KMS-11 (cell line): ENCODE results near the gene TDRD3.

ENCODE experiments used
- H2AFZ ChIP-seq: fragments of 200-600 bp; sonication (generic); 2 replicates; pipeline ENCODE4 v1.6.1; 2016; ENCODE audit warnings: antibody characterized with exemption, mixed run types, low read depth
- H3K27ac ChIP-seq: fragments of 200-600 bp; sonication (generic); 2 replicates; pipeline ENCODE4 v1.6.1; 2016; ENCODE audit warnings: mild to moderate bottlenecking, mixed run types
- H3K27me3 ChIP-seq: fragments of 200-600 bp; sonication (generic); 2 replicates; pipeline ENCODE4 v1.6.1; 2017; ENCODE audit warnings: mild to moderate bottlenecking, low read depth, mixed run types, moderate library complexity; ENCODE audit not compliant: insufficient read depth
- H3K36me3 ChIP-seq: fragments of 200-600 bp; sonication (generic); 2 replicates; pipeline ENCODE4 v1.6.1; 2017; ENCODE audit warnings: mild to moderate bottlenecking, mixed run types; ENCODE audit not compliant: insufficient read depth
- H3K4me1 ChIP-seq: fragments of 200-600 bp; sonication (generic); 2 replicates; pipeline ENCODE4 v1.6.1; 2016; ENCODE audit warnings: mild to moderate bottlenecking, low read depth, mixed run types; ENCODE audit not compliant: poor library complexity, severe bottlenecking
- H3K4me2 ChIP-seq: fragments of 200-600 bp; sonication (generic); 2 replicates; pipeline ENCODE4 v1.7.0; 2016; ENCODE audit warnings: mild to moderate bottlenecking, mixed run types
- H3K4me3 ChIP-seq: fragments of 200-600 bp; sonication (generic); IDR thresholded peaks from 2 replicates; pipeline ENCODE4 v1.6.1; 2017; ENCODE audit warnings: low read depth, low read length, mixed read lengths; ENCODE audit not compliant: insufficient read depth
- H3K79me2 ChIP-seq: fragments of 200-600 bp; sonication (generic); 2 replicates; pipeline ENCODE4 v1.6.1; 2016; ENCODE audit warnings: low read depth, mixed run types; ENCODE audit not compliant: insufficient read depth
- H3K9ac ChIP-seq: fragments of 200-600 bp; sonication (generic); 2 replicates; pipeline ENCODE4 v1.6.1; 2016; ENCODE audit warnings: mild to moderate bottlenecking, mixed run types
- H4K20me1 ChIP-seq: fragments of 200-600 bp; sonication (generic); 2 replicates; pipeline ENCODE4 v1.6.1; 2016; ENCODE audit warnings: mild to moderate bottlenecking, mixed run types; ENCODE audit not compliant: insufficient read depth
- TF ChIP-seq, protein P1 (sequence below): fragments of 200-600 bp; sonication (generic); conservative IDR thresholded peaks from 2 replicates; pipeline ENCODE4 v1.6.1; 2017; ENCODE audit warnings: low read depth, mild to moderate bottlenecking, antibody characterized with exemption, low read length, moderate library complexity, mixed read lengths

Gene TDRD3

DNA sequence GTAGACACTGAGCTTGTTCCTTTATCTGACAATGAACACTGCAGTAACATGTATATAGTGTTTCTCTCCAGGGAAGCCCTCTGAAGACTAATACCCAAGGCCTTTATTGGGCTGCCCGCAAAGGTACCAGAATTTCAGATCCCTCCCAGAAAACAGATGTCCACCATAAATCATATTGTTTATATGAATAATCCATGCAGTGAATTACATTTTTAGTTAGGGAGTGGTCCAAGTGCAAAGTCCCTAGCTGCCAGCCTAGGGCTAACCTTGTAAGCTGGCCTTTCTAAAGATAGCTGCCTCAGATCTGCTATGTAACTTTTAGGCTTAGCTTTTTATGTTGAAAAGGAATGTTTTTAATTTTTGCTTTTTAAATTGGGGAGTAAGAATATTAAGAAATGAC lies 44.7 kb downstream of the TDRD3 start:
- TF ChIP-seq, protein P1, sequence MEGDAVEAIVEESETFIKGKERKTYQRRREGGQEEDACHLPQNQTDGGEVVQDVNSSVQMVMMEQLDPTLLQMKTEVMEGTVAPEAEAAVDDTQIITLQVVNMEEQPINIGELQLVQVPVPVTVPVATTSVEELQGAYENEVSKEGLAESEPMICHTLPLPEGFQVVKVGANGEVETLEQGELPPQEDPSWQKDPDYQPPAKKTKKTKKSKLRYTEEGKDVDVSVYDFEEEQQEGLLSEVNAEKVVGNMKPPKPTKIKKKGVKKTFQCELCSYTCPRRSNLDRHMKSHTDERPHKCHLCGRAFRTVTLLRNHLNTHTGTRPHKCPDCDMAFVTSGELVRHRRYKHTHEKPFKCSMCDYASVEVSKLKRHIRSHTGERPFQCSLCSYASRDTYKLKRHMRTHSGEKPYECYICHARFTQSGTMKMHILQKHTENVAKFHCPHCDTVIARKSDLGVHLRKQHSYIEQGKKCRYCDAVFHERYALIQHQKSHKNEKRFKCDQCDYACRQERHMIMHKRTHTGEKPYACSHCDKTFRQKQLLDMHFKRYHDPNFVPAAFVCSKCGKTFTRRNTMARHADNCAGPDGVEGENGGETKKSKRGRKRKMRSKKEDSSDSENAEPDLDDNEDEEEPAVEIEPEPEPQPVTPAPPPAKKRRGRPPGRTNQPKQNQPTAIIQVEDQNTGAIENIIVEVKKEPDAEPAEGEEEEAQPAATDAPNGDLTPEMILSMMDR = no peak
- no peaks in the 10 kb centered on the region for H3K36me3 ChIP-seq
- H2AFZ ChIP-seq = no peak overlapping the region
- H3K4me1 ChIP-seq = no peaks in the 10 kb centered on the region
- H3K4me3 ChIP-seq = no peak overlapping the region
- H4K20me1 ChIP-seq = no peaks in the 10 kb centered on the region
- no peaks in the 10 kb centered on the region for H3K79me2 ChIP-seq
- H3K4me2 ChIP-seq = no peak overlapping the region
- H3K9ac ChIP-seq = no peak overlapping the region
- H3K27me3 ChIP-seq = no peaks in the 10 kb centered on the region
- H3K27ac ChIP-seq = no peak overlapping the region

DNA sequence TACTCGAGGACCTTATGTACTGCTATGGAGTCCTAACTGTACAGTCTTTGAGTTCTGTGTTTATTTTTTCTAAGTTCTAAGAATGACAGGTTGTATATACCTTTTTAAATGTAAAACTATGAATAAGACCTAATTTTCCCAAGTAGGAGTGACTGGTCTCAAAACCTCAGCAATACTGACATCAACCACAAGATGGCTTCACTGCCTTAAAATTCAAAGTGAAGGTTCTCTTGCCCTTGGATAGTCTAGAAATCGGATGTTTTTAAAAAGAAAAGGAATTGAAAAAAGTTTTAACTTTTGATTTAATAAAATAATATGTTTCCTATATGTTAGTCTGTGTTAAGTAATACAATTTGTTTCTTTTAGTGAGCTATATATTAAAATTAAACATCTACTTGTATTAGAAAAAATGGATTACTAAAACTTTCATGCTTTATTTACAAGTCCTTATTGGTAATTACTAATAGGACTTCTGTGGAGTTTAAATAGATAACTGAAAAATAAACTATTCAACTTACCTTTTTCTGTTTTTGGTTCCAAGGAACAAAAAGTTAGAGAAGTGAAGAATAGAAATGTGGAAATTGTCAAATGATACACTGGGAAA lies 52.0 kb downstream of the TDRD3 start:
- TF ChIP-seq, protein P1 = peak; percentile 60
- H2AFZ ChIP-seq = no peak overlapping the region
- no peak overlapping the region for H3K4me2 ChIP-seq
- no peaks in the 10 kb centered on the region for H3K79me2 ChIP-seq
- no peaks in the 10 kb centered on the region for H3K36me3 ChIP-seq
- no peaks in the 10 kb centered on the region for H3K27me3 ChIP-seq
- H3K4me3 ChIP-seq = no peak overlapping the region
- H4K20me1 ChIP-seq = no peaks in the 10 kb centered on the region
- no peak overlapping the region for H3K9ac ChIP-seq
- no peak overlapping the region for H3K27ac ChIP-seq
- no peaks in the 10 kb centered on the region for H3K4me1 ChIP-seq

DNA sequence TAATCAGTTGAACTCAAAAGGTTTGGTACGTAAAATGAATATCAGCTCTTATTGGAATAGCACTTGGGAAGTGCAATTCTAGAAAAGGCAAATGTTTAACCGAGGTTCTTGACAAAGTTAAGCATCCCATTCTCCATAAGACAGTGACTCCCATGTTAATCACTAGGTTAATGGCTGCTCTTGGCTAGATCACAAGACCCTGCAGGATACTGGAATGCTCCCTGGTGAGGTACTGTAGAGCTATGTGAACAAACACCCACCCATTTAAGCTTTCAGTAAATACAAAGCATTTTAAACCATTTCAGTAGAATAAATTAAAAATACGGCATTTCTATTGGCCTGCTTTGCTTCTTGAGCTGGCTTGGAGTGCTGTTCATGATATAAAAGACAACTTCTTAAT lies 56.5 kb downstream of the TDRD3 start:
- Histone ChIP-seq H2AFZ (no peak overlapping the region), H3K27ac (no peak overlapping the region), H3K36me3 (no peaks in the 10 kb centered on the region), H3K4me3 (no peak overlapping the region), H3K4me2 (no peak overlapping the region), H4K20me1 (no peaks in the 10 kb centered on the region), H3K79me2 (no peaks in the 10 kb centered on the region), H3K4me1 (no peaks in the 10 kb centered on the region), H3K27me3 (no peaks in the 10 kb centered on the region), H3K9ac (no peak overlapping the region)
- TF ChIP-seq, protein P1 = no peak

DNA sequence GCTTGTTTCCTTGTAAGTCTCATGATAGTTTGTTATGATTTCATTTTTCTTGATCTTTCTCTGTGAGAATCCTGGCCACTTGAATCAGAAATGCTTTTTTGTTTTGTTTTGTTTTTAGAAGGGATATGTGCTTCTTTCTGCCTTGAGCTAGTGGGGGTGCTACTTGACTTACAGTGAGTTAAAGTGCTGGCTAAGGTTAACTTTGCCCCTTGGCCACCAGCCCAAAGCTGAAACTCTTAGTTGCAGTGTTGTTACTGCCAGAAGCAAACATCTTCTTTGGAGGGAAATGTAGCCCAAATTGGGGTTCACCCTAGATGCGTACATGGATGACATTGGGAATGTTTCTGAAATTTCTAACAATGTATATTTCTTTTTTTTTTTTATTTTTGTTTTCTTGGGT lies 57.4 kb downstream of the TDRD3 start:
- Histone ChIP-seq H3K4me3 (no peak overlapping the region), H3K4me2 (no peak overlapping the region)
- TF ChIP-seq, protein P1 = no peak

More for the DNA sequence above, 57.4 kb downstream of the TDRD3 start:
- H2AFZ ChIP-seq = no peak overlapping the region
- H3K9ac ChIP-seq = no peak overlapping the region
- H3K27ac ChIP-seq = no peak overlapping the region
- H3K36me3 ChIP-seq = no peaks in the 10 kb centered on the region
- no peaks in the 10 kb centered on the region for H3K4me1 ChIP-seq
- H3K79me2 ChIP-seq = no peaks in the 10 kb centered on the region
- H4K20me1 ChIP-seq = no peaks in the 10 kb centered on the region
- H3K27me3 ChIP-seq = no peaks in the 10 kb centered on the region
